HT-29 (cell line): Measurements from ENCODE around the gene XIRP1. TPM values are rescaled to one million over a fixed set of nuclear protein-coding genes. Genes with fewer than 3 reads are reported as not detected.
"Not testable (repeated sequence)": the region's sequence is repeated elsewhere in the genome, so short reads cannot be mapped to it uniquely, and the experiment has no call there.

Source experiments
- DNase-seq: peaks from one replicate; pipeline ENCODE4 v3.0.0-alpha.2; 2015; ENCODE audit warnings: low spot score
- total RNA-seq: library from RNA; depleted of rRNA; stranded (reverse); fragments of >200 nt; shearing (Covaris generic); gene quantifications from 2 replicates; pipeline ENCODE4 v1.2.3, GENCODE V29; 2014; rRNA removed

XIRP1 gene
- not detected in 2 replicates for total RNA-seq

- DNase-seq, result no peak
These were observed at the start of gene XIRP1 for GRCh38 chr3:39192490-39193092. XIRP1 (minus strand) TSS chr3:39192595; CDS start chr3:39189445, 3,150 bp downstream.

GRCh38 chr3:39241561-39241960 lies 49.2 kb upstream of the XIRP1 start:
- DNase-seq, result no peak

- no peak for DNase-seq
These were observed 44.6 kb upstream of the XIRP1 start for GRCh38 chr3:39237027-39237426.

- no peak for DNase-seq
These were observed 42.3 kb upstream of the XIRP1 start for GRCh38 chr3:39234651-39235050.

GRCh38 chr3:39232859-39233258 lies 40.5 kb upstream of the XIRP1 start:
- DNase-seq, result no peak

- no peak for DNase-seq
These were observed 38.1 kb upstream of the XIRP1 start for GRCh38 chr3:39230453-39230852.

GRCh38 chr3:39228496-39228895 lies 36.1 kb upstream of the XIRP1 start:
- DNase-seq, result no peak

- not testable (repeated sequence) for DNase-seq
These were observed 35.2 kb upstream of the XIRP1 start for GRCh38 chr3:39227596-39227995.

GRCh38 chr3:39226106-39226741 lies 33.8 kb upstream of the XIRP1 start:
- DNase-seq, result no peak

GRCh38 chr3:39224288-39224687 lies 31.9 kb upstream of the XIRP1 start:
- no peak for DNase-seq

- DNase-seq, result no peak
These were observed 30.5 kb upstream of the XIRP1 start for GRCh38 chr3:39222939-39223338.

GRCh38 chr3:39222462-39222861 lies 30.1 kb upstream of the XIRP1 start:
- DNase-seq, result no peak

GRCh38 chr3:39221141-39221530 lies 28.7 kb upstream of the XIRP1 start:
- DNase-seq, result no peak

- DNase-seq, result no peak
These were observed 28.2 kb upstream of the XIRP1 start for GRCh38 chr3:39220407-39221140.

- no peak for DNase-seq
These were observed 27.3 kb upstream of the XIRP1 start for GRCh38 chr3:39219702-39220101.

- no peak for DNase-seq
These were observed 23.9 kb upstream of the XIRP1 start for GRCh38 chr3:39216176-39216790.

GRCh38 chr3:39213613-39214012 lies 21.2 kb upstream of the XIRP1 start:
- no peak for DNase-seq

GRCh38 chr3:39212665-39213064 lies 20.3 kb upstream of the XIRP1 start:
- DNase-seq, result no peak

- DNase-seq, result no peak
These were observed 19.1 kb upstream of the XIRP1 start for GRCh38 chr3:39211332-39212130.

GRCh38 chr3:39210078-39210477 lies 17.7 kb upstream of the XIRP1 start:
- no peak for DNase-seq

- no peak for DNase-seq
These were observed 17.1 kb upstream of the XIRP1 start for GRCh38 chr3:39209329-39209970.
